ENCODE data around the gene SRPRB.

GRCh38 chr3:133854264-133855001, 48.8 kb downstream of the SRPRB start:
- TF ChIP-seq EZH2phosphoT487 (IDR thresholded peaks at IDR 0.05; ENCODE audit: low read length) (no peak), EZH2 (optimal IDR thresholded peaks at IDR 0.05; ENCODE audit: low read depth, low read length) (no peak), CTCF (IDR thresholded peaks at IDR 0.05; ENCODE audit: low read length) (no peak)

All from MM.1S (cell line).